GM04503 (cell line): ENCODE results near the gene LILRA6.

Experiments used
- DNase-seq: peaks from one replicate; pipeline ENCODE4 v3.0.0-alpha.2; 2012; ENCODE audit warnings: low read depth

The LILRA6 gene

DNA sequence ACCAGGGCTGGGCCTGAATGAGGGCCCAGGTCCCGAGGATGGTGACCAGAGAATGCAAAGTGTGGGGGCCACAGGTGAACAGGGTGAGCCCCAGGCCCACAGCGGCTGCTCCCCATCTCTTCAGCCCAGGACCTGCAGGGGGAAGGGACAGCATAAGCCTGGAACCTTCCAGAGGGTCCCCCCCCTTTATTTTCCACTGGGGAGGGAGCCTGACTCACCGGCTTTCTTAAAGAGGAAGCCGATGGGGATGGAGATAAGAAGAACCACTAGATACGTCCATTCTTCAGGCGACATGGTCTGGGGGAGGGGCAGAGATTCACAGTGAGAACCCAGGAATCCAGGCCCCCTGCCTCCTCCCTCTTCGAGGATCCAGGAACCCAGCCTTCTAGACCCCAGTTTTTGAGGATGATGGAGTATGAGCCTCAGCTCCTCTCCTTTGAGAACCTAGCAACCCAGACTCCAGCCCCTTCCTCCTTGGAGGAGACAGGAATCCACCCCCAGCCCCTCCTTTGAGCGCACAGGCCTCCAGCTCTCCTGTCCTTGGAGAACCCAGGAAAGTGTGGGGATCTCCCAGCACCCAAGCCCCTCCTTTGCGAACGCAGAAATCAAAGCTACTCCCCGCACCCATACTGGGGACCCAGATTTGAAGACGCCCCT, 54.2 kb downstream of the LILRA6 start:
- no peak for DNase-seq

DNA sequence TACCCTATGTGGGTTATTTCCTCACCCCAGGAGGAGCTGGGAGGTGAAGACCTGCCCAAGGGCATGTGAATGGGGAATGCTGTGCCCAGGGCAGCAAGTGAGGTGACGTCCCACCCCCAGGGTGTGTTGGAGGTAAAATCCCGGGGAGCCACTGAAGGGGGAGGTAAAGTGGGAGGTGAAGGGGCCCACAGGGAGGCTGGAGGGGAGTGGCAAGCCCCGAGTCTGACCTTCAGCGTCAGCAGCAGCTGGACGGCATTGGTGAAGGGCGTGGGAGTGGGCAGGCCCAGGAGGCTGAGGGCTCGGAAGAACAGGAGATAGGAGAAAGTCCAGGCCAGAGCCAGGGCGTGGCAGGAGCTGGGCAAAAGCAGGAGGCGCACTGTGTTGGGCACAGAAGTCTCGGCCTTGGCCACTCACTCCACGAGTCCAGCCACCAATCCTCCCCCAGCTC, 55.6 kb downstream of the LILRA6 start:
- no peak for DNase-seq
